Measurements from ENCODE around the gene DIP2C. TPM values are rescaled to one million over a fixed set of nuclear protein-coding genes. Genes with fewer than 3 reads are reported as not detected.

The DIP2C gene
- total RNA-seq, 2 donors from 2014 or later, result 21.1 to 23.8 TPM

DNA sequence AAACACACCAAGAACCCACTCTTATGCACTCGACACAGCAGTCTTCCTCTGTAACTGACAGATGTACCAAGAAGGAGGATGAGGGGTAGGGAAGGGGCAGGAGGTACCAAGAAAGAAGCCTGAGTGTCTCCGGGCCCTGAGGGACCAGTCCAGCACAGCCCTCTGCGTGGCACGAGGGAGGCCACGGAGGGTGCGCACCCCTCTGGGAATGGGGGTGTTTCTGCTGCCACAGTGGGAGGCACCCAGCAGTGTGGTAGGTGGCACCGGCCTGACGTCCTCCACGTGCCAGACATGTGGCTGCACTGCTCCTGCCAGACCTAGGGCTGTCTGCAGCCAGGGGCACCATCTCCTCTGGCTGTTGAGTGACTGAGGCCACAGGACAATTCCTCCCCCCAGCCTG, 399.9 kb downstream of the DIP2C start:
- TF ChIP-seq, protein P1, sequence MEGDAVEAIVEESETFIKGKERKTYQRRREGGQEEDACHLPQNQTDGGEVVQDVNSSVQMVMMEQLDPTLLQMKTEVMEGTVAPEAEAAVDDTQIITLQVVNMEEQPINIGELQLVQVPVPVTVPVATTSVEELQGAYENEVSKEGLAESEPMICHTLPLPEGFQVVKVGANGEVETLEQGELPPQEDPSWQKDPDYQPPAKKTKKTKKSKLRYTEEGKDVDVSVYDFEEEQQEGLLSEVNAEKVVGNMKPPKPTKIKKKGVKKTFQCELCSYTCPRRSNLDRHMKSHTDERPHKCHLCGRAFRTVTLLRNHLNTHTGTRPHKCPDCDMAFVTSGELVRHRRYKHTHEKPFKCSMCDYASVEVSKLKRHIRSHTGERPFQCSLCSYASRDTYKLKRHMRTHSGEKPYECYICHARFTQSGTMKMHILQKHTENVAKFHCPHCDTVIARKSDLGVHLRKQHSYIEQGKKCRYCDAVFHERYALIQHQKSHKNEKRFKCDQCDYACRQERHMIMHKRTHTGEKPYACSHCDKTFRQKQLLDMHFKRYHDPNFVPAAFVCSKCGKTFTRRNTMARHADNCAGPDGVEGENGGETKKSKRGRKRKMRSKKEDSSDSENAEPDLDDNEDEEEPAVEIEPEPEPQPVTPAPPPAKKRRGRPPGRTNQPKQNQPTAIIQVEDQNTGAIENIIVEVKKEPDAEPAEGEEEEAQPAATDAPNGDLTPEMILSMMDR (IDR thresholded peaks at IDR 0.05), result no peak
- H3K27me3 ChIP-seq, result no peaks in the 10 kb centered on the region
- no peak overlapping the region for H3K27ac ChIP-seq
- H3K4me3 ChIP-seq, result no peak overlapping the region
- DNase-seq (ENCODE audit: low spot score), result no peak
- H3K9me3 ChIP-seq, result no peaks in the 10 kb centered on the region
- peaks cover 0 to 5% of the 10 kb centered on the region in 2 donors for H3K4me1 ChIP-seq
- peaks cover 26% of the 10 kb centered on the region for H3K36me3 ChIP-seq

DNA sequence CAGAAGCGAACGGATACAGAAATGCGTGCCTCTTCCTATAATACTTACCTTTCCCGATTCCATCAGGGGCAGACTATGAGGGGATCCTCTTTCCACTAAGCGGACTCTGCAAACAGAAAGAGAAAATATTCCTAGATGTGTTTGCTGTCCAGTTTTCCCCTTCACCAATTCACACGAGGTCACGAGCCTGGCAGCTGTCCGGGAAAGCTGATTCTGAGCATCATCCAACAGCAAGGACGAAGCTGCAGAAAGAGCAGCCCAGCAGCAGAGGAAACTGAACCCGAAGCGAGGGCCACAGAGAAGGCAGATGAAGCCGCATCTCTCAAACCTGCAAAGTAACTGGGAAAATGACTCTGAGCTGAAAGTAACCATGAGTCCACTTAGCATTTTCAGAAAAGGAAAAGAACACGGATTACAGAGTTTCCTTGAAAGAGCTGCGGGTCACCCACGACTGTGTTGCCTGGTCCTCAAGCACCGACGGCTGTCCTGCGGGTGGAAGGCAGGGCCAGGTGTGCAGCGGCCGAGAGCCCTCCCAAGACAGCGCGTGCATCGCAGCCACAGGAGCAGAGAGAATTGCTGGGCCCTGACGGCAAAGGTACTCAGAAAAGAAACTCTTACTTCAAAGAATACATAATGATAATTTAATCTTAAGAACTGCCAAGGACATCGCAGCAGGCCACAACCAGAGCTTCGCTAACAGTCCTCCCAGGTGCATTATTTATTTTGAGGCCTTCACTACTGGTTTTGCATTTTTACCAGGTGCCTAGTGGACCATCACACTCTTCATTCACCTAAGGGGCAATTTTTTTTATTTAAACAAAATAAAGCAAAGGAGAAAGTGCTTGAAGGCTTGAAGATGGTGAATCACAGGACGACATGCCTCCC, 400.9 kb downstream of the DIP2C start:
- H3K36me3 ChIP-seq, result peaks cover 26% of the 10 kb centered on the region
- no peak overlapping the region for H3K27ac ChIP-seq
- TF ChIP-seq, protein P1 (IDR thresholded peaks at IDR 0.05), result no peak

DNA sequence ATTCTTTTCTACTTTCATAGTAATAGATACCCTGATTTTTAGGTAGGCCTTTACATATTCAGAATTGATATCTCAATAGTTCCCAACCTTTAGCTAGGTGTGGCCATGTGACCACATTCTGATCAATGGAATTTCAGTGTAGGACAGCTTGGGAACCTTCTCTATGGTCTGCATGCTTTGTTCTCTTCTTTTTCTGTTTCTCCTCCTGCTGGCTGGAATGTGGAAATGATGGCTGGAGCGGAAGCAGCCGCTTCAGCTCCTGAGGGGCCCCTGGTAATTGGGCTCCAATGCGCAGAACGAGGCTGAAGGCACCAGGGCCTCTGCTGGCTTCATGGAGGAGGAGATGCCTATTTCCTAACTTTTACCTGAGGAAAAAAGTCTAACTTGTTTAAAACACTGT, 401.7 kb downstream of the DIP2C start:
- H3K9me3 ChIP-seq, result no peaks in the 10 kb centered on the region
- TF ChIP-seq, protein P1 (IDR thresholded peaks at IDR 0.05), result no peak
- peaks cover 0 to 8% of the 10 kb centered on the region in 2 donors for H3K4me1 ChIP-seq
- H3K27ac ChIP-seq, result no peak overlapping the region
- H3K27me3 ChIP-seq, result no peaks in the 10 kb centered on the region
- H3K36me3 ChIP-seq, result peaks cover 31% of the 10 kb centered on the region
- no peak overlapping the region for H3K4me3 ChIP-seq
- no peak for DNase-seq (ENCODE audit: low spot score)

More for the DNA sequence above, 400.9 kb downstream of the DIP2C start:
- no peaks in the 10 kb centered on the region for H3K27me3 ChIP-seq
- peaks cover 0 to 5% of the 10 kb centered on the region in 2 donors for H3K4me1 ChIP-seq
- H3K4me3 ChIP-seq, result no peak overlapping the region
- no peak for DNase-seq (ENCODE audit: low spot score)
- H3K9me3 ChIP-seq, result no peaks in the 10 kb centered on the region

DNA sequence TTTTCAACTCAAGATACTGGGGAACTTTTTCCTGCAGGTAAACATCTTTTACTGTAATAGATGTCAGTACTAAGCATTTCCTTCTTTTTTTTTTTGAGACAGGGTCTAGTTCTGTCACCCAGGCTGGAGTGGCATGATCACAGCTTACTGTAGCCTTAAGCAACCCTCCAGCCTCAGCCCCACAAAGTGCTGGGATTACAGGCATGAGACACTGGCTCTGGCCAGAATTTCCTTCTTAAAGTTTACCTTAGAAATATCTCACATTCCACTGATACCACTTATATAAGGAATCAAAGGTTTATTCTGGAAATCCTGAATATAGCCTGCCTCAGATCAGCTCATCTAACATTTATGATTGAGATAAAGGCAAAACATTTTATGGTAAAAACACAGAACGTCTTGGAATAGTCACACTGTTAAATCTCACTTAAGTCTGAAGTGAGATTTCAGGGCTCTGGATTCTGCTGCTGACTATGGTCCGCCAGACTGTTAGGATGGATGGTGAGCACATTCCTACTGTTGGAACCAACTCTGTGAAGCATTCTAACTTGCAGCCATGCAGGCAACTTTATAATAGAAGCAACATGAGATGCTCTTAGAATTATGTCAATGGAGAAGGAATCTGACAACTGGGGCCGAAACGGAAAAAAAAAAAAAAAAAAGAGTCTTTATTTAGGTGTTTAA, 402.3 kb downstream of the DIP2C start:
- H3K27ac ChIP-seq, result no peak overlapping the region

DNA sequence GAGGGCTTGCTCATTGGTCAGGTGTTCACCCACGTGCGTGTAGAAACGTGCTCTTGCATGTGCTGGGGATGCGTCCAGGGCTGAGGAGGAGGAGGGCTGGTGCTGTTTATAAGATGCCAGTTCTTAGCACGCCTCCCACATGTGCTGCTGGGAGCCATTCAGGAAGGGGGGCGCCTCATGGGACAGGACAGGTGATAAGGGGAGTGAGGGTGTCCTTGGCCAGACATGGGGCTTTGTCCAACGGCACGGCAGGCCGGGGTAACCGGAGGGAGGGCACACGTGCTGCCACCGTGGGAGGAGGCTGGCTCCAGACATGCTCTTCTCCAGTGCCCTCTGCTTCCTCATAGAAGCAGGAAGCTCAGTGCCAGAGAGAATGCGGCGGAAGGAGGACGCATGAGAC, 404.3 kb downstream of the DIP2C start:
- Histone ChIP-seq H3K9me3 (no peaks in the 10 kb centered on the region), H3K4me3 (no peak overlapping the region), H3K36me3 (peaks cover 52% of the 10 kb centered on the region), H3K27ac (no peak overlapping the region), H3K4me1 (peaks cover 0 to 10% of the 10 kb centered on the region in 2 donors), H3K27me3 (no peaks in the 10 kb centered on the region)
- TF ChIP-seq, protein P1 (IDR thresholded peaks at IDR 0.05), result no peak
- no peak for DNase-seq (ENCODE audit: low spot score)

More for the DNA sequence above, 402.3 kb downstream of the DIP2C start:
- Histone ChIP-seq H3K27me3 (no peaks in the 10 kb centered on the region), H3K9me3 (no peaks in the 10 kb centered on the region), H3K4me1 (peaks cover 0 to 15% of the 10 kb centered on the region in 2 donors), H3K4me3 (no peak overlapping the region), H3K36me3 (peaks cover 37% of the 10 kb centered on the region)
- TF ChIP-seq, protein P1 (IDR thresholded peaks at IDR 0.05), result no peak
- DNase-seq (ENCODE audit: low spot score), result no peak
